Esophagus muscularis mucosa (tissue), 4 donors: Measurements from ENCODE around the gene PPP1R3F.

Experiments
- CTCF ChIP-seq, 3 experiments: fragments of 200-600 bp in 2 of 3; fragments of 450-650 bp in 1 of 3; sonication (generic) in 2 of 3; IDR thresholded peaks; one replicate each; pipeline ENCODE4 v1.5.1; 2017 to 2019; ENCODE audit warnings: antibody characterized with exemption in 3 of 3, mild to moderate bottlenecking in 2 of 3, moderate library complexity in 1 of 3
- EP300 ChIP-seq: sonication (generic); formaldehyde crosslinking; IDR thresholded peaks from one replicate; pipeline ENCODE4 v1.6.1; 2017; ENCODE audit warnings: antibody characterized with exemption
- POLR2A ChIP-seq: fragments of 450-650 bp; IDR thresholded peaks from one replicate; pipeline ENCODE4 v1.6.1; 2017; ENCODE audit warnings: antibody characterized with exemption, moderate library complexity, mild to moderate bottlenecking, low read depth

GRCh38 chrX:49251325-49251724 lies 18.3 kb upstream of the PPP1R3F start:
- TF ChIP-seq CTCF (IDR thresholded peaks at IDR 0.05) (no peak), POLR2A (no peak), EP300 (no peak)
